Measurements from ENCODE around the gene CD69. TPM values are rescaled to one million over a fixed set of nuclear protein-coding genes. Genes with fewer than 3 reads are reported as not detected.
A peak's percentile ranks its signal among the peaks of the same experiment; 100 is the strongest.

The CD69 gene
- total RNA-seq, 2 experiments from 2014 or later, result 631 to 659 TPM

GRCh38 chr12:9756706-9757105 lies 4.0 kb downstream of the CD69 start:
- Mint-ChIP-seq H3K4me1 (ENCODE audit: low read depth) (peaks cover 75% of the 10 kb centered on the region), H3K36me3 (ENCODE audit: low read depth) (peaks cover 94% of the 10 kb centered on the region), H3K27ac (peak overlapping the region; percentile 99), H3K9me3 (no peaks in the 10 kb centered on the region), H3K27me3 (no peaks in the 10 kb centered on the region), H3K4me3 (peak overlapping the region; percentile 88)
- ChIA-PET CTCF (interaction anchor here (1.1 to 11.8 kb wide), 3 partner anchors 12 to 57 kb away, joined by 3 to 185 read pairs (median 10); no protein-coding TSS in a partner anchor), POLR2A (interaction anchor here (1.5 to 10.6 kb wide), 6 partner anchors 14 to 111 kb away, joined by 5 to 253 read pairs (median 134); partner anchors contain the start of gene CLEC2B)
- H3K4me3 ChIP-seq (ENCODE audit: low read length), result peak overlapping the region; percentile 79
- TF ChIP-seq CTCF (IDR thresholded peaks at IDR 0.05), result no peak
- no peaks in the 10 kb centered on the region for H3K27me3 ChIP-seq (ENCODE audit: control insufficient read depth in 1 of 2, insufficient read depth in 2 of 2, low read length in 2 of 2)
- DNase-seq, result peak in 1 of 14 experiments; percentile 34
- no peak for ATAC-seq (ENCODE audit: poor library complexity)
- peaks cover 49% of the 10 kb centered on the region for H3K36me3 ChIP-seq (ENCODE audit: insufficient read depth, low read length)
- intact Hi-C loops (cut with DNase I, micrococcal nuclease), result loop anchor here in 1 of 2 experiments (5.0 kb wide), 1 partner anchor 109 kb away; no protein-coding TSS in a partner anchor
- no peaks in the 10 kb centered on the region for H3K9me3 ChIP-seq (ENCODE audit: control insufficient read depth in 1 of 2, insufficient read depth in 1 of 2, low read length in 2 of 2)
- H3K27ac ChIP-seq (ENCODE audit: low read depth in 1 of 2, low read length in 2 of 2), result peak overlapping the region; percentile 17 to 43
- H3K4me1 ChIP-seq (ENCODE audit: insufficient read depth, low read length), result peaks cover 16% of the 10 kb centered on the region

- intact Hi-C loops (cut with DNase I, micrococcal nuclease), result loop anchor here in 1 of 2 experiments (5.0 kb wide), 1 partner anchor 109 kb away; no protein-coding TSS in a partner anchor
- TF ChIP-seq CTCF (IDR thresholded peaks at IDR 0.05), result no peak
- no peaks in the 10 kb centered on the region for H3K27me3 ChIP-seq (ENCODE audit: control insufficient read depth in 1 of 2, insufficient read depth in 2 of 2, low read length in 2 of 2)
- ChIA-PET CTCF (interaction anchor here (1.3 to 11.8 kb wide), 3 partner anchors 13 to 58 kb away, joined by 3 to 185 read pairs (median 6); no protein-coding TSS in a partner anchor), POLR2A (interaction anchor here (0.8 to 10.6 kb wide), 7 partner anchors 14 to 112 kb away, joined by 3 to 253 read pairs (median 123); partner anchors contain the start of gene CLEC2B)
- H3K4me3 Mint-ChIP-seq, result peak overlapping the region; percentile 88
- peaks cover 75% of the 10 kb centered on the region for H3K4me1 Mint-ChIP-seq (ENCODE audit: low read depth)
- H3K9me3 ChIP-seq (ENCODE audit: control insufficient read depth in 1 of 2, insufficient read depth in 1 of 2, low read length in 2 of 2), result no peaks in the 10 kb centered on the region
- peak overlapping the region; percentile 99 for H3K27ac Mint-ChIP-seq
- peak overlapping the region; percentile 17 to 43 for H3K27ac ChIP-seq (ENCODE audit: low read depth in 1 of 2, low read length in 2 of 2)
- ATAC-seq (ENCODE audit: poor library complexity) (no peak), DNase-seq (no peak)
- no peaks in the 10 kb centered on the region for H3K27me3 Mint-ChIP-seq
- H3K36me3 ChIP-seq (ENCODE audit: insufficient read depth, low read length), result peaks cover 50% of the 10 kb centered on the region
- no peaks in the 10 kb centered on the region for H3K9me3 Mint-ChIP-seq
- no peak overlapping the region for H3K4me3 ChIP-seq (ENCODE audit: low read length)
- peaks cover 21% of the 10 kb centered on the region for H3K4me1 ChIP-seq (ENCODE audit: insufficient read depth, low read length)
- H3K36me3 Mint-ChIP-seq (ENCODE audit: low read depth), result peaks cover 97% of the 10 kb centered on the region
Measured at GRCh38 chr12:9756170-9756569, 4.5 kb downstream of the CD69 start.

- Histone ChIP-seq H3K27me3 (ENCODE audit: control insufficient read depth in 1 of 2, insufficient read depth in 2 of 2, low read length in 2 of 2) (no peaks in the 10 kb centered on the region), H3K4me1 (ENCODE audit: insufficient read depth, low read length) (peaks cover 23% of the 10 kb centered on the region), H3K27ac (ENCODE audit: low read depth in 1 of 2, low read length in 2 of 2) (no peak overlapping the region), H3K36me3 (ENCODE audit: insufficient read depth, low read length) (peaks cover 50% of the 10 kb centered on the region), H3K4me3 (ENCODE audit: low read length) (no peak overlapping the region), H3K9me3 (ENCODE audit: control insufficient read depth in 1 of 2, insufficient read depth in 1 of 2, low read length in 2 of 2) (no peaks in the 10 kb centered on the region)
- ATAC-seq (ENCODE audit: poor library complexity) (no peak), DNase-seq (no peak)
- H3K36me3 Mint-ChIP-seq (ENCODE audit: low read depth), result peaks cover 90% of the 10 kb centered on the region
- H3K9me3 Mint-ChIP-seq, result no peaks in the 10 kb centered on the region
- H3K27me3 Mint-ChIP-seq, result no peaks in the 10 kb centered on the region
- ChIA-PET CTCF (interaction anchor here (1.3 to 11.8 kb wide), 3 partner anchors 13 to 58 kb away, joined by 3 to 185 read pairs (median 6); no protein-coding TSS in a partner anchor), POLR2A (interaction anchor here (0.8 to 10.6 kb wide), 8 partner anchors 13 to 112 kb away, joined by 3 to 253 read pairs (median 64); partner anchors contain the start of genes CLEC2B and CLEC2D)
- peak overlapping the region; percentile 74 for H3K27ac Mint-ChIP-seq
- intact Hi-C loops (cut with DNase I, micrococcal nuclease), result loop anchor here in 1 of 2 experiments (5.0 kb wide), 1 partner anchor 108 kb away; no protein-coding TSS in a partner anchor
- H3K4me1 Mint-ChIP-seq (ENCODE audit: low read depth), result peaks cover 75% of the 10 kb centered on the region
- peak overlapping the region; percentile 75 for H3K4me3 Mint-ChIP-seq
- TF ChIP-seq CTCF (IDR thresholded peaks at IDR 0.05), result no peak
Measured at GRCh38 chr12:9755567-9755966, 5.1 kb downstream of the CD69 start.

Measured in CD4-positive, alpha-beta T cell (primary cell).